ENCODE data around the gene SDR42E2. TPM values are rescaled to one million over a fixed set of nuclear protein-coding genes. Genes with fewer than 3 reads are reported as not detected.

The SDR42E2 gene
- total and polyA plus RNA-seq, 2 of the 8 experiments (the other 6 are each of a cell fraction or from before 2014, with no cell fraction given) = 0.08 TPM; not detected in 1

- FAIRE-seq (no peak), DNase-seq (ENCODE audit: low read depth in 1 of 2, low spot score in 2 of 2) (peak; percentile 90 to 98)
- Histone ChIP-seq H2BK20ac (ENCODE audit: low read length) (0 out of 2 replicates have a peak overlapping the region, but pooled peaks have one; percentile 86), H2AFZ (ENCODE audit: low read length) (peak overlapping the region; percentile 88), H4K91ac (replicated peaks; ENCODE audit: insufficient read length, low read length) (peak overlapping the region; percentile 64), H3K4me3 (ENCODE audit: extremely low read depth in 1 of 4, insufficient read depth in 2 of 4, low read depth in 3 of 4, low read length in 4 of 4) (peak overlapping the region; percentile 42 to 92 (median 78)), H2BK120ac (replicated peaks; ENCODE audit: low read depth, low read length) (no peak overlapping the region), H3K18ac (ENCODE audit: extremely low read depth, low read length) (no peak overlapping the region; the same call in 1 of the 2 replicates), H2BK5ac (ENCODE audit: low read depth, low read length) (no peak overlapping the region), H3K56ac (replicated peaks; ENCODE audit: insufficient read length, low read depth, low read length) (no peak overlapping the region), H3K27me3 (replicated peaks in 1 of 4; ENCODE audit: control insufficient read depth in 3 of 4, extremely low read depth in 1 of 4, insufficient read depth in 3 of 4, low read length in 3 of 4) (no peaks in the 10 kb centered on the region), H3K14ac (ENCODE audit: insufficient read length) (no peak overlapping the region), H2BK12ac (ENCODE audit: low read depth, low read length) (0 out of 2 replicates have a peak overlapping the region, but pooled peaks have one; percentile 63), H3K79me2 (ENCODE audit: control insufficient read depth in 1 of 2, insufficient read depth in 2 of 2, low read length in 2 of 2) (no peaks in the 10 kb centered on the region), H3K23ac (ENCODE audit: insufficient read length) (no peak overlapping the region), H3K79me1 (ENCODE audit: low read depth, low read length) (no peaks in the 10 kb centered on the region), H3K36me3 (ENCODE audit: control insufficient read depth in 2 of 4, insufficient read depth in 4 of 4, low read length in 3 of 4) (no peaks in the 10 kb centered on the region), H3K9ac (replicated peaks in 1 of 4; ENCODE audit: extremely low read depth in 1 of 4, low read depth in 3 of 4, low read length in 3 of 4) (peak overlapping the region in 2 of 4 experiments; percentile 31 to 35; a peak in 3 of 7 replicates), H3K9me3 (ENCODE audit: insufficient read depth in 2 of 2, low read depth in 1 of 2, low read length in 1 of 2) (no peaks in the 10 kb centered on the region), H4K20me1 (replicated peaks in 1 of 2; ENCODE audit: control insufficient read depth in 1 of 2, insufficient read depth in 2 of 2, low read length in 2 of 2) (no peaks in the 10 kb centered on the region), H3K4me1 (replicated peaks in 1 of 4; ENCODE audit: control insufficient read depth in 3 of 4, insufficient read depth in 4 of 4, low read length in 3 of 4) (peaks cover 0 to 3% (median 0%) of the 10 kb centered on the region in 4 experiments; a peak in 3 of 7 replicates), H3K4ac (replicated peaks; ENCODE audit: insufficient read length, low read depth, low read length) (peak overlapping the region; percentile 87), H2AK5ac (ENCODE audit: low read depth, low read length) (no peak overlapping the region), H3K23me2 (ENCODE audit: low read depth, low read length) (peaks cover 2% of the 10 kb centered on the region), H4K8ac (ENCODE audit: extremely low read depth, insufficient read depth, low read length) (no peak overlapping the region), H4K5ac (ENCODE audit: insufficient read length, low read depth, low read length) (no peak overlapping the region), H2BK15ac (ENCODE audit: low read length) (no peak overlapping the region), H3K4me2 (ENCODE audit: insufficient read depth in 1 of 2, low read depth in 2 of 2, low read length in 2 of 2) (peak overlapping the region; percentile 16 to 76), H3K27ac (ENCODE audit: low read depth, low read length) (no peak overlapping the region)
- 12% methylated on average over 39 of the region's 39 CpGs; no CpG with 5 or more reads in 1 of the 2 experiments for WGBS, 2 experiments (ENCODE audit: extremely low coverage in 1 of 2, insufficient coverage in 1 of 2, insufficient read length in 1 of 2, insufficient replicate concordance in 2 of 2, low coverage in 1 of 2, low lambda C conversion rate in 2 of 2, missing lambda C conversion rate in 1 of 2)
- CTCF ChIA-PET (ENCODE audit: partially characterized antibody) = interaction anchor here (0.7 to 2.6 kb wide), 12 partner anchors 10 to 187 kb away, joined by 3 to 13 read pairs (median 4); partner anchors contain the start of genes EEF2K and POLR3E
- POLR2A ChIA-PET (ENCODE audit: partially characterized antibody) = interaction anchor here (0.6 to 1.8 kb wide), 5 partner anchors 10 to 102 kb away, joined by 3 to 6 read pairs (median 4); partner anchors contain the start of genes EEF2K and POLR3E
- TF ChIP-seq SIN3A (conservative IDR thresholded peaks at IDR 0.05 in 1 of 2, IDR thresholded peaks at IDR 0.05 in 1 of 2; ENCODE audit: low read depth in 1 of 2, low read length in 2 of 2) (0 out of 4 replicates have a peak, but pooled peaks of 1 of the 2 experiments have one; percentile 55), CHD1 (IDR thresholded peaks at IDR 0.05; ENCODE audit: low read depth, low read length) (no peak), NANOG (IDR thresholded peaks at IDR 0.05; ENCODE audit: insufficient read depth, low read depth, low read length, poor library complexity, severe bottlenecking) (no peak), CEBPB (IDR thresholded peaks at IDR 0.05; ENCODE audit: low read depth, low read length) (peak; percentile 75), KDM4A (IDR thresholded peaks at IDR 0.05; ENCODE audit: low read depth, low read length, severe bottlenecking) (peak; percentile 54), POLR2AphosphoS5 (IDR thresholded peaks at IDR 0.05; ENCODE audit: low read depth, low read length) (no peak), CTCF (IDR thresholded peaks at IDR 0.05; ENCODE audit: control extremely low read depth in 1 of 3, insufficient read depth in 1 of 3, low read depth in 1 of 3, low read length in 3 of 3) (peak; percentile 54 to 61 (median 56)), KDM1A (IDR thresholded peaks at IDR 0.05; ENCODE audit: borderline replicate concordance, low read length) (peak; percentile 94)
These were observed 33.6 kb downstream of the SDR42E2 start for GRCh38 chr16:22195695-22196558.
